HG03565 (cell line): ENCODE measurements around the gene STAT5A.

ENCODE experiments used
- ATAC-seq: cut with Tn5 transposase; IDR thresholded peaks from one replicate; pipeline ENCODE4 v1.9.1; 2021; ENCODE audit warnings: mild to moderate bottlenecking, moderate library complexity; ENCODE audit not compliant: unreplicated experiment

The STAT5A gene

GRCh38 chr17:42322382-42323267 lies 34.3 kb downstream of the STAT5A start:
- no peak for ATAC-seq

- no peak for ATAC-seq
Measured at GRCh38 chr17:42323268-42323773, 35.0 kb downstream of the STAT5A start.

GRCh38 chr17:42325026-42325425 lies 36.7 kb downstream of the STAT5A start:
- no peak for ATAC-seq

- ATAC-seq: no peak
Measured at GRCh38 chr17:42329025-42329976, 41.0 kb downstream of the STAT5A start.

- ATAC-seq: no peak
Measured at GRCh38 chr17:42333053-42333452, 44.8 kb downstream of the STAT5A start.

- no peak for ATAC-seq
Measured at GRCh38 chr17:42334677-42335076, 46.4 kb downstream of the STAT5A start.

GRCh38 chr17:42337442-42337841 lies 49.1 kb downstream of the STAT5A start:
- ATAC-seq: no peak

GRCh38 chr17:42338427-42338985 lies 50.2 kb downstream of the STAT5A start:
- ATAC-seq: no peak

- no peak for ATAC-seq
Measured at GRCh38 chr17:42339221-42339620, 50.9 kb downstream of the STAT5A start.

GRCh38 chr17:42340691-42341127 lies 52.4 kb downstream of the STAT5A start:
- no peak for ATAC-seq

GRCh38 chr17:42341568-42341967 lies 53.3 kb downstream of the STAT5A start:
- no peak for ATAC-seq

- no peak for ATAC-seq
Measured at GRCh38 chr17:42342242-42343008, 54.1 kb downstream of the STAT5A start.

- no peak for ATAC-seq
Measured at GRCh38 chr17:42345396-42346073, 57.2 kb downstream of the STAT5A start.

- ATAC-seq: no peak
Measured at GRCh38 chr17:42346481-42346880, 58.2 kb downstream of the STAT5A start.

GRCh38 chr17:42347198-42347597 lies 58.9 kb downstream of the STAT5A start:
- no peak for ATAC-seq

GRCh38 chr17:42347606-42348005 lies 59.3 kb downstream of the STAT5A start:
- ATAC-seq: no peak

GRCh38 chr17:42348104-42348503 lies 59.8 kb downstream of the STAT5A start:
- ATAC-seq: no peak

- ATAC-seq: no peak
Measured at GRCh38 chr17:42354956-42355843, 66.9 kb downstream of the STAT5A start.

- no peak for ATAC-seq
Measured at GRCh38 chr17:42358434-42358833, 70.1 kb downstream of the STAT5A start.
